Nephron progenitor cell (in vitro differentiated cells): ENCODE data around the gene RAX2.

Experiments used
- DNase-seq: peaks from one replicate; pipeline ENCODE4 v3.0.0; 2021
- H3K27ac Mint-ChIP-seq: 2 replicates; pipeline ENCODE4 v1.8.0; 2021; ENCODE audit warnings: mild to moderate bottlenecking, moderate library complexity, mixed read lengths
- H3K27me3 Mint-ChIP-seq: 2 replicates; pipeline ENCODE4 v1.8.0; 2021; ENCODE audit warnings: mild to moderate bottlenecking, low read depth, mixed read lengths; ENCODE audit not compliant: poor library complexity
- H3K36me3 Mint-ChIP-seq: 2 replicates; pipeline ENCODE4 v1.8.0; 2021; ENCODE audit warnings: low read depth, mixed read lengths
- H3K4me1 Mint-ChIP-seq: 2 replicates; pipeline ENCODE4 v1.8.0; 2021; ENCODE audit warnings: mixed read lengths
- H3K4me3 Mint-ChIP-seq: 2 replicates; pipeline ENCODE4 v1.8.0; 2021; ENCODE audit warnings: mild to moderate bottlenecking, moderate library complexity, mixed read lengths
- H3K9me3 Mint-ChIP-seq: 2 replicates; pipeline ENCODE4 v1.8.0; 2021; ENCODE audit warnings: mild to moderate bottlenecking, moderate library complexity, mixed read lengths
- TF ChIP-seq, protein P1 (sequence below): fragments of 200-600 bp; sonication (generic); IDR thresholded peaks from 2 replicates; pipeline ENCODE4 v1.5.0; 2021; ENCODE audit warnings: antibody characterized with exemption

RAX2 gene

DNA sequence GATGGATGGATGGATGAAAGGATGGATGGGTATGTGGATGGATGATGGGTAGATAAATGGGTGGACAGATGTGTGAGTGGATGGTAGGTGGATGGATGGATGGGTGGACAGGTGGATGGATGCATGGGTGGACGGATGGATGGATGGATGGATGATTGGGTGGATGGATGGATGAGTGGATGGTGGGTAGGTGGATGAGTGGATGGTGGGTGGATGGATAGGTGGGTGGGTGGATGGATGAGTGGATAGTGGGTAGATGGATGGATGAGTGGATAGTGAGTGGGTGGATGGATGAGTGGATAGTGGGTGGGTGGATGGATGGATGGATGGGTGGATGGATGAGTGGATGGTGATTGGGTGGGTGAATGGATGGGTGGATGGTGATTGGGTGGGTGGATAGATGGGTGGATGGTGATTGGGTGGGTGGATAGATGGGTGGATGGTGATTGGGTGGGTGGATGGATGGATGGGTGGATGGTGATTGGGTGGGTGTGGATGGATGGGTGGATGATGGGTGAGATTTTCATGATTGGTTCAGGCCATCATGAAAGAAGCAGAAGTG, 4.5 kb upstream of the RAX2 start:
- Mint-ChIP-seq H3K27ac (no peak overlapping the region), H3K9me3 (peaks cover 9% of the 10 kb centered on the region), H3K4me1 (peaks cover 30% of the 10 kb centered on the region), H3K27me3 (peaks cover 9% of the 10 kb centered on the region), H3K36me3 (no peaks in the 10 kb centered on the region), H3K4me3 (no peak overlapping the region)
- DNase-seq, result no peak
- TF ChIP-seq, protein P1, sequence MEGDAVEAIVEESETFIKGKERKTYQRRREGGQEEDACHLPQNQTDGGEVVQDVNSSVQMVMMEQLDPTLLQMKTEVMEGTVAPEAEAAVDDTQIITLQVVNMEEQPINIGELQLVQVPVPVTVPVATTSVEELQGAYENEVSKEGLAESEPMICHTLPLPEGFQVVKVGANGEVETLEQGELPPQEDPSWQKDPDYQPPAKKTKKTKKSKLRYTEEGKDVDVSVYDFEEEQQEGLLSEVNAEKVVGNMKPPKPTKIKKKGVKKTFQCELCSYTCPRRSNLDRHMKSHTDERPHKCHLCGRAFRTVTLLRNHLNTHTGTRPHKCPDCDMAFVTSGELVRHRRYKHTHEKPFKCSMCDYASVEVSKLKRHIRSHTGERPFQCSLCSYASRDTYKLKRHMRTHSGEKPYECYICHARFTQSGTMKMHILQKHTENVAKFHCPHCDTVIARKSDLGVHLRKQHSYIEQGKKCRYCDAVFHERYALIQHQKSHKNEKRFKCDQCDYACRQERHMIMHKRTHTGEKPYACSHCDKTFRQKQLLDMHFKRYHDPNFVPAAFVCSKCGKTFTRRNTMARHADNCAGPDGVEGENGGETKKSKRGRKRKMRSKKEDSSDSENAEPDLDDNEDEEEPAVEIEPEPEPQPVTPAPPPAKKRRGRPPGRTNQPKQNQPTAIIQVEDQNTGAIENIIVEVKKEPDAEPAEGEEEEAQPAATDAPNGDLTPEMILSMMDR, result no peak

DNA sequence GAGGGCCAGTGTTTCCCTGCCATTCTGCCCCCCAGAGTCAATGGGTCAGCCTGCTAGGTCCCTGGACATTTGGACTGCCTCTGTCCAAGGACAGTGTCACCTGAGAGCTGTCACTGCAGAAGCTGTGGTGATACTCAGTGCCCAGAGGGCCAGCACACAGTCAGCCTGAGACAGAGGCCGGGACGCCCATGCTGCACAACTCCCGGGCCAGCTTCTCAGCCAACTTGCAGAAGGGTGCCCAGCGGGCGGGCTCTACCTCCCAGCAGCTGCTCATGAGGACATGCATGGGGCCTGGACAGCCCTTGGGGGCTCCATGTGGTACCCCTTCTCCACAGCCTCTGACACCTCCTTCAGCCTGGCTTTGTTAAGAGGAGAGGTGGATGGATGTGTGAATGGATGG, 3.8 kb upstream of the RAX2 start:
- Mint-ChIP-seq H3K27ac (no peak overlapping the region), H3K36me3 (no peaks in the 10 kb centered on the region), H3K4me1 (peaks cover 36% of the 10 kb centered on the region), H3K4me3 (no peak overlapping the region), H3K9me3 (peaks cover 2% of the 10 kb centered on the region), H3K27me3 (peaks cover 4% of the 10 kb centered on the region)
- TF ChIP-seq, protein P1, result no peak
- DNase-seq, result no peak

- Mint-ChIP-seq H3K36me3 (no peaks in the 10 kb centered on the region), H3K27me3 (peaks cover 4% of the 10 kb centered on the region), H3K4me1 (peaks cover 38% of the 10 kb centered on the region), H3K9me3 (no peaks in the 10 kb centered on the region), H3K4me3 (no peak overlapping the region), H3K27ac (no peak overlapping the region)
- TF ChIP-seq, protein P1, result no peak
- DNase-seq, result no peak
Measured at GRCh38 chr19:3775374-3775711, 3.3 kb upstream of the RAX2 start.

DNA sequence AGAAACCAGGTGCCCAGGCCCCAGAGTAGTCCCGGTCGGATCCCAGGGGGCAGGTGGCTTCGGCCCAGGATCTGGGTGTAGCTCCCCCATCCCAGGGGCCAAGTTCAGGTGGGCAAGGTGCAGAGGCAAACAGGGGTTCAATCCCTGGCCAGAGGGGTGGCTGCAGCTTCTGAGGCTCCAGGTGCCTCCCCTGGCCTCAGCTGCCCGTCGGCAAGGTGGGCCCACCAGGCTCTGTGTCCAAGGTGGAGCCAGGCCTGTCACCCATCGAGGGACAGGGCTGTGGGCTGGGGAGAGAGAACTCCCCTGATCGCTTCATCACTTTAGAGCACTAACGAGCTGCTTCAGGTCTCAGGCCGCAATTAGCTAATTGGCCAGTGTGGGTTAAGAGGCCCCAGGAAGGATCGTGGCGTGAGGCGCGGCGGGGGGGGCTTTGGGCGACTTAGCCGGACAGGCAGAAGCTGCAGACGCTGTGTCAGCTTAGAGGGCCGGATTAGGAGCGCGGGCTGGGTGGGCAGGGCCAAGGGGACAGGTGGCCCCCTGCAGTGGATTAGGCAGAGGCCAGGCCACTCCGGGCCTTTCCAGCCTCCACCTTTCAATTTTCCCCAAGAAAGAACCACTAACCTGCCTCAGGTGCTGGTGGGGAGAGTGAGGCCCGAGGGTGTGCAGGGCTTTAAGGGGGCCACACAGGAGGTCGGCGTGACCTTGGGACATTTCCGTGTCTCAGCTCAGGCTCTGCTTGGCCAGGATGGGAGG, 2.8 kb upstream of the RAX2 start:
- Mint-ChIP-seq H3K27me3 (peaks cover 4% of the 10 kb centered on the region), H3K9me3 (no peaks in the 10 kb centered on the region), H3K27ac (peak overlapping the region; percentile 86), H3K4me3 (no peak overlapping the region), H3K4me1 (peaks cover 38% of the 10 kb centered on the region), H3K36me3 (no peaks in the 10 kb centered on the region)
- no peak for DNase-seq
- TF ChIP-seq, protein P1, result no peak

DNA sequence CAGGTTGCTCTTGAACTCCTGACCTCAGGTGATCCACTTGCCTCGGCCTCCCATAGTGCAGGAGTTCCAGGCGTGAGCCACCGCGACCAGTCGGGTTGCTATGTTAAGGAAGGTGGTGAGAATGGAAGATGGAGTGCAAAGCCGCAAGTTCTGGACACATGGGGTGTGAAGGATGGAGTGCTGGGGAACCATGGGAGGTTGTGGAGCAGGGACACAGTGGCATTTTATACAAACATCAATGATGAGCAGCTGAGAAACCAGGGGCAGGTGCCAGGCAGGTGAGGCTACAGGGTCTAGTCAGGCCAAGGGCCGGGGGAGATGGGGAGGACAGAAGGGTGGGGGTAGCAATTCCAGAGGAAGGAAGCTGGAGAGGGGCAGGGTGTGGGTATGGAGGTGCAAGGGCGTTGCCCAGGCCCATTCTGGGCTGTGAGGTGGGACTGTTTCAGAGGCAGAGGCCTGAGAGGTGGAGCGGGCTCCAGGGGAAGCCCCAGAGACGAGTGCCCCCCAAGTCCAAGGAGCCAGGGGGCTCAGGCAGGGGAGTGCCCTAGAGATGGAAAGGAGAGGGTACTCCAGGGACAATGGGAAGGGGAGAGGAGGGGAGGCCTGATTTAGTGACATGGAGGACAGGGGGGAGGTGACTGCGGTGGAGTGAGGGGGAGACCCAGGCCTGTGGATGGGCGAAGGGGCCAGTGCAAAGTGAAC, 1.9 kb upstream of the RAX2 start:
- no peak for DNase-seq
- Mint-ChIP-seq H3K9me3 (no peaks in the 10 kb centered on the region), H3K27me3 (peaks cover 4% of the 10 kb centered on the region), H3K4me1 (peaks cover 40% of the 10 kb centered on the region), H3K4me3 (no peak overlapping the region), H3K36me3 (peaks cover 2% of the 10 kb centered on the region), H3K27ac (peak overlapping the region; percentile 14)
- TF ChIP-seq, protein P1, result no peak
